Ascending aorta (tissue), 2 donors: ENCODE measurements around the gene MT4. TPM values are rescaled to one million over a fixed set of nuclear protein-coding genes. Genes with fewer than 3 reads are reported as not detected.

Experiments
- DNase-seq, 2 donors: peaks; one replicate each; pipeline ENCODE4 v3.0.0-alpha.2; 2019; ENCODE audit warnings: low spot score in 2 of 2
- H3K27ac ChIP-seq, 2 donors: fragments of 200-600 bp; sonication (generic); one replicate each; pipeline ENCODE4 v1.5.1; 2016 to 2017; ENCODE audit warnings: mild to moderate bottlenecking in 1 of 2
- H3K27me3 ChIP-seq: fragments of 200-600 bp; sonication (generic); one replicate; pipeline ENCODE4 v1.5.1; 2017
- H3K36me3 ChIP-seq, 2 donors: fragments of 200-600 bp; sonication (generic); one replicate each; pipeline ENCODE4 v1.5.1; 2016
- H3K4me1 ChIP-seq, 2 donors: fragments of 200-600 bp; sonication (generic); one replicate each; pipeline ENCODE4 v1.5.1; 2016 to 2017; ENCODE audit warnings: mild to moderate bottlenecking in 1 of 2
- H3K4me3 ChIP-seq, 2 donors: fragments of 200-600 bp; sonication (generic); one replicate each; pipeline ENCODE4 v1.5.1; 2016 to 2017; ENCODE audit warnings: mild to moderate bottlenecking in 1 of 2
- H3K9me3 ChIP-seq, 2 donors: fragments of 200-600 bp; sonication (generic); one replicate each; pipeline ENCODE4 v1.5.1; 2016
- intact Hi-C: fragments of 100-400 bp; cut with DNase I; formaldehyde crosslinking; loops from one replicate; pipeline ENCODE4 v1.15.1; 2023
- total RNA-seq: library from RNA; depleted of rRNA; stranded (reverse); fragments of >200 nt; gene quantifications from one replicate; pipeline ENCODE4 v1.1.0, GENCODE V29; 2016
- TF ChIP-seq, protein P1 (sequence below), 3 experiments: fragments of 200-600 bp in 2 of 3; fragments of 450-650 bp in 1 of 3; sonication (generic) in 2 of 3; IDR thresholded peaks; one replicate each; pipeline ENCODE4 v1.5.1; 2016 to 2019; ENCODE audit warnings: antibody characterized with exemption in 3 of 3, mild to moderate bottlenecking in 1 of 3, moderate library complexity in 1 of 3

The MT4 gene
- total RNA-seq, 1 donor from 2014 or later = not detected

- Histone ChIP-seq H3K4me1 (no peaks in the 10 kb centered on the region), H3K27me3 (no peaks in the 10 kb centered on the region), H3K4me3 (no peak overlapping the region), H3K27ac (no peak overlapping the region), H3K9me3 (no peaks in the 10 kb centered on the region), H3K36me3 (no peaks in the 10 kb centered on the region)
- TF ChIP-seq, protein P1, sequence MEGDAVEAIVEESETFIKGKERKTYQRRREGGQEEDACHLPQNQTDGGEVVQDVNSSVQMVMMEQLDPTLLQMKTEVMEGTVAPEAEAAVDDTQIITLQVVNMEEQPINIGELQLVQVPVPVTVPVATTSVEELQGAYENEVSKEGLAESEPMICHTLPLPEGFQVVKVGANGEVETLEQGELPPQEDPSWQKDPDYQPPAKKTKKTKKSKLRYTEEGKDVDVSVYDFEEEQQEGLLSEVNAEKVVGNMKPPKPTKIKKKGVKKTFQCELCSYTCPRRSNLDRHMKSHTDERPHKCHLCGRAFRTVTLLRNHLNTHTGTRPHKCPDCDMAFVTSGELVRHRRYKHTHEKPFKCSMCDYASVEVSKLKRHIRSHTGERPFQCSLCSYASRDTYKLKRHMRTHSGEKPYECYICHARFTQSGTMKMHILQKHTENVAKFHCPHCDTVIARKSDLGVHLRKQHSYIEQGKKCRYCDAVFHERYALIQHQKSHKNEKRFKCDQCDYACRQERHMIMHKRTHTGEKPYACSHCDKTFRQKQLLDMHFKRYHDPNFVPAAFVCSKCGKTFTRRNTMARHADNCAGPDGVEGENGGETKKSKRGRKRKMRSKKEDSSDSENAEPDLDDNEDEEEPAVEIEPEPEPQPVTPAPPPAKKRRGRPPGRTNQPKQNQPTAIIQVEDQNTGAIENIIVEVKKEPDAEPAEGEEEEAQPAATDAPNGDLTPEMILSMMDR (IDR thresholded peaks at IDR 0.05) = peak; percentile 36 to 69 (median 50)
- intact Hi-C loops = loop anchor here (2.0 kb wide), 1 partner anchor 84 kb away; no protein-coding TSS in a partner anchor
- DNase-seq = no peak
Observed at GRCh38 chr16:56600398-56600999, 35.6 kb downstream of the MT4 start.

GRCh38 chr16:56601325-56601724 is 36.5 kb downstream of the MT4 start:
- DNase-seq = no peak
- Histone ChIP-seq H3K4me1 (no peaks in the 10 kb centered on the region), H3K27ac (no peak overlapping the region), H3K4me3 (no peak overlapping the region), H3K27me3 (no peaks in the 10 kb centered on the region), H3K36me3 (no peaks in the 10 kb centered on the region), H3K9me3 (no peaks in the 10 kb centered on the region)
- intact Hi-C loops = loop anchor here (2.0 kb wide), 1 partner anchor 85 kb away; no protein-coding TSS in a partner anchor
- TF ChIP-seq, protein P1 (IDR thresholded peaks at IDR 0.05) = no peak

DNA sequence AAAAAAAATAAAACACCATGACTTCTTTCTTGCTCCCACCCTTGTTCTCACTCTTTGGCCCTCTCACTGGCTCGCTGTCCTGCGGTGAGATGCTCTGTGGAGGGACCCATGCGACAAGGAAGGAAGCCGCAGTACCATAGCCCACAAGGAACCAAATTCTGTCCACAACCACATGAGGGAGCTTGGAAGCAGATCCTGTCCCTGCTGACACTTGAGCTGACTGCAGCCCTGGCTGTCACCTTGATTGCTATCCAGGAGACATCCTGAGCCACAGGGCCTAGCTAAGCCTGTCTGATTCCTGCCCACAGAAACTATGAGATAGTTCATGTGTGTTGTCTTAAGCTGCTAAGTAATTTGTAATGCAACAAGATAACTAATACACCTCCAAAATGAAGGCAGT is 38.7 kb downstream of the MT4 start:
- H3K36me3 ChIP-seq = no peaks in the 10 kb centered on the region
- no peaks in the 10 kb centered on the region for H3K27me3 ChIP-seq
- TF ChIP-seq, protein P1 (IDR thresholded peaks at IDR 0.05) = peak; percentile 26 to 65 (median 33)
- peaks cover 4 to 17% of the 10 kb centered on the region in 2 donors for H3K4me1 ChIP-seq
- H3K4me3 ChIP-seq = no peak overlapping the region
- intact Hi-C loops = loop anchor here (2.0 kb wide), 1 partner anchor 99 kb away; no protein-coding TSS in a partner anchor
- H3K9me3 ChIP-seq = no peaks in the 10 kb centered on the region
- no peak for DNase-seq
- no peak overlapping the region for H3K27ac ChIP-seq

- no peaks in the 10 kb centered on the region for H3K27me3 ChIP-seq
- H3K4me3 ChIP-seq = no peak overlapping the region
- DNase-seq = no peak
- no peaks in the 10 kb centered on the region for H3K9me3 ChIP-seq
- H3K27ac ChIP-seq = peak overlapping the region in 1 of 2 donors; percentile 92
- H3K4me1 ChIP-seq = peaks cover 4 to 18% of the 10 kb centered on the region in 2 donors
- intact Hi-C loops = loop anchor here (5.0 kb wide), 2 partner anchors 153 to 327 kb away; partner anchors contain the start of genes HERPUD1, NUDT21 and OGFOD1
- TF ChIP-seq, protein P1 (IDR thresholded peaks at IDR 0.05) = no peak
- H3K36me3 ChIP-seq = no peaks in the 10 kb centered on the region
Observed at GRCh38 chr16:56604966-56605365, 40.1 kb downstream of the MT4 start.

DNA sequence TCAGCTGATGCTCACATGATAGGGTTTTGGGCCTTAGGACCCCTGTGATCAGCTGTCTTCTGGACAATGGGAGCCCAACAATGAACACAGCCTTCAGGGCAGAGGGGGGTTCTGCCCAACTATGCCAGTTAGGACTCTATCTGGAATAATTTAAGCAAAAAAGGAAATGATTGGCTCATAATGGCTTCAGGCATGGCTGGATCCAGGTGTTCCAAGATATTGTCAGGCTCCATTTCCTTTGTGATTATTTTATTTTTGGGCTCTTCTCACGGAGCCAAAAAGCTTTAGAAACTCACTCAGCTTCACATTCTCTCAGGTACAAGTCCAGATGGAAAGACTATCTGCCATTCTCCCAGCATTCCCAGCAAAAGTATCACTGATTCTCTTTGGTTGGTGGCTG is 40.6 kb downstream of the MT4 start:
- H3K4me3 ChIP-seq = no peak overlapping the region
- intact Hi-C loops = loop anchor here (5.0 kb wide), 2 partner anchors 153 to 327 kb away; partner anchors contain the start of genes HERPUD1, NUDT21 and OGFOD1
- no peaks in the 10 kb centered on the region for H3K36me3 ChIP-seq
- no peaks in the 10 kb centered on the region for H3K9me3 ChIP-seq
- no peaks in the 10 kb centered on the region for H3K27me3 ChIP-seq
- TF ChIP-seq, protein P1 (IDR thresholded peaks at IDR 0.05) = no peak
- peaks cover 5 to 23% of the 10 kb centered on the region in 2 donors for H3K4me1 ChIP-seq
- DNase-seq = no peak
- H3K27ac ChIP-seq = peak overlapping the region; percentile 87 to 92
